BJ (cell line): ENCODE measurements around the gene NACC1. TPM values are rescaled to one million over a fixed set of nuclear protein-coding genes. Genes with fewer than 3 reads are reported as not detected.

Source experiments
- CTCF ChIA-PET: fragments of 350-600 bp; formaldehyde crosslinking; extraction: SDS; loops from one replicate; lab custom pipeline; 2021; ENCODE audit warnings: antibody characterized with exemption, inconsistent platforms; lab: Yijun Ruan, JAX
- POLR2A ChIA-PET: fragments of 300-600 bp; sonication (Branson Sonifier 250); formaldehyde crosslinking; extraction: SDS; loops from one replicate; lab custom pipeline; 2021; ENCODE audit warnings: antibody characterized with exemption; lab: Charles Lee
- DNase-seq: peaks from one replicate; pipeline ENCODE4 v3.0.0-alpha.2; 2011; ENCODE audit warnings: low read depth
- H3K27me3 ChIP-seq: 2 replicates; pipeline ENCODE4 v1.6.0; 2011; ENCODE audit warnings: low read length; ENCODE audit not compliant: control insufficient read depth, insufficient read depth
- H3K36me3 ChIP-seq: 2 replicates; pipeline ENCODE4 v1.5.1; 2011; ENCODE audit warnings: low read length; ENCODE audit not compliant: control insufficient read depth, insufficient read depth
- H3K4me3 ChIP-seq: 2 replicates; pipeline ENCODE4 v1.5.1; 2011; ENCODE audit warnings: low read depth, mild to moderate bottlenecking, control low read depth, low read length
- CTCF ChIP-seq: IDR thresholded peaks from 2 replicates; pipeline ENCODE4 v1.5.1; 2011; ENCODE audit warnings: low read depth, mild to moderate bottlenecking, control low read depth, inconsistent platforms, low read length, moderate library complexity; ENCODE audit not compliant: insufficient read depth
- polyA plus RNA-seq: library from polyadenylated mRNA; depleted of rRNA; stranded (reverse); fragments of >200 nt; gene quantifications from 2 replicates; pipeline ENCODE4 v1.2.3, GENCODE V29; 2011

Gene NACC1
- polyA plus RNA-seq, 1 experiment = 98.7 TPM

- ChIA-PET POLR2A (interaction anchor here (0.6 kb wide), 1 partner anchor 19 kb away, joined by 6 read pairs; no protein-coding TSS in a partner anchor), CTCF (interaction anchor here (0.6 to 5.5 kb wide), 5 partner anchors 11 to 74 kb away, joined by 3 to 46 read pairs (median 4); no protein-coding TSS in a partner anchor)
- no peak overlapping the region for H3K4me3 ChIP-seq
- H3K36me3 ChIP-seq = peaks cover 31% of the 10 kb centered on the region
- DNase-seq = no peak
- H3K27me3 ChIP-seq = no peaks in the 10 kb centered on the region
- no peak for TF ChIP-seq CTCF
Observed at GRCh38 chr19:13072188-13072908, 45.7 kb upstream of the NACC1 start.

GRCh38 chr19:13073263-13073662, 44.8 kb upstream of the NACC1 start:
- POLR2A ChIA-PET = no interaction called here
- no peak for TF ChIP-seq CTCF

GRCh38 chr19:13074378-13074777, 43.7 kb upstream of the NACC1 start:
- ChIA-PET CTCF (interaction anchor here (2.3 to 5.5 kb wide), 2 partner anchors 14 to 41 kb away, joined by 5 to 46 read pairs; no protein-coding TSS in a partner anchor), POLR2A (no interaction called here)
- no peak overlapping the region for H3K4me3 ChIP-seq
- no peak for DNase-seq
- TF ChIP-seq CTCF = no peak
- no peaks in the 10 kb centered on the region for H3K27me3 ChIP-seq
- H3K36me3 ChIP-seq = peaks cover 37% of the 10 kb centered on the region

More at GRCh38 chr19:13073263-13073662, 44.8 kb upstream of the NACC1 start:
- no peaks in the 10 kb centered on the region for H3K27me3 ChIP-seq
- CTCF ChIA-PET = interaction anchor here (0.9 to 5.5 kb wide), 5 partner anchors 10 to 40 kb away, joined by 3 to 46 read pairs (median 5); no protein-coding TSS in a partner anchor
- peaks cover 33% of the 10 kb centered on the region for H3K36me3 ChIP-seq
- no peak for DNase-seq
- H3K4me3 ChIP-seq = no peak overlapping the region

- Histone ChIP-seq H3K4me3 (no peak overlapping the region), H3K27me3 (no peaks in the 10 kb centered on the region), H3K36me3 (peaks cover 39% of the 10 kb centered on the region)
- TF ChIP-seq CTCF = no peak
- no peak for DNase-seq
- ChIA-PET POLR2A (no interaction called here), CTCF (interaction anchor here (1.0 to 5.4 kb wide), 2 partner anchors 16 to 43 kb away, joined by 3 to 37 read pairs; no protein-coding TSS in a partner anchor)
Observed at GRCh38 chr19:13076320-13076719, 41.7 kb upstream of the NACC1 start.

- POLR2A ChIA-PET = no interaction called here
- CTCF ChIA-PET = interaction anchor here (1.0 to 5.4 kb wide), 4 partner anchors 17 to 99 kb away, joined by 3 to 37 read pairs (median 6); no protein-coding TSS in a partner anchor
- no peak for DNase-seq
- no peaks in the 10 kb centered on the region for H3K27me3 ChIP-seq
- TF ChIP-seq CTCF = no peak
- no peak overlapping the region for H3K4me3 ChIP-seq
- H3K36me3 ChIP-seq = peaks cover 39% of the 10 kb centered on the region
Observed at GRCh38 chr19:13076787-13077186, 41.3 kb upstream of the NACC1 start.
